Body of pancreas (tissue), 4 donors: ENCODE results near the gene PALM2AKAP2.

ENCODE experiments used
- CTCF ChIP-seq, 7 experiments: fragments of 450-650 bp in 4 of 7; fragments of 200-600 bp in 3 of 7; sonication (generic) in 3 of 7; IDR thresholded peaks; one replicate each; pipeline ENCODE4 v1.5.1; 2016 to 2019; ENCODE audit warnings: antibody characterized with exemption in 7 of 7
- POLR2A ChIP-seq, 3 donors: fragments of 450-650 bp; IDR thresholded peaks; one replicate each; pipeline ENCODE4 v1.6.1; 2016; ENCODE audit warnings: antibody characterized with exemption in 3 of 3, mild to moderate bottlenecking in 2 of 3

GRCh38 chr9:109795613-109796012 is 15.6 kb downstream of the PALM2AKAP2 start:
- TF ChIP-seq CTCF (IDR thresholded peaks at IDR 0.05) (no peak), POLR2A (IDR thresholded peaks at IDR 0.05) (no peak)
